Astrocyte (in vitro differentiated cells and primary cell): ENCODE data around the gene NCLN. TPM values are rescaled to one million over a fixed set of nuclear protein-coding genes. Genes with fewer than 3 reads are reported as not detected.
"Not testable (repeated sequence)": the region's sequence is repeated elsewhere in the genome, so short reads cannot be mapped to it uniquely, and the experiment has no call there.

Source experiments
- DNase-seq: peaks from one replicate; pipeline ENCODE4 v3.0.0-alpha.2; 2010; ENCODE audit warnings: low read depth
- FAIRE-seq: peaks from 2 replicates; lab custom pipeline; 2011; peaks lifted over from hg19 to GRCh38; lab: Jason Lieb, UNC
- H2AFZ ChIP-seq: 2 replicates; pipeline ENCODE4 v1.6.0; 2012; ENCODE audit warnings: low read depth, low read length, inconsistent platforms
- H3K27ac ChIP-seq: 2 replicates; pipeline ENCODE4 v1.5.1; 2011; ENCODE audit warnings: low read depth, low read length, inconsistent platforms
- H3K27me3 ChIP-seq: 2 replicates; pipeline ENCODE4 v1.6.0; 2011; ENCODE audit warnings: low read length, inconsistent platforms; ENCODE audit not compliant: insufficient read depth
- H3K36me3 ChIP-seq: 2 replicates; pipeline ENCODE4 v1.5.1; 2011; ENCODE audit warnings: low read length, inconsistent platforms; ENCODE audit not compliant: insufficient read depth
- H3K4me1 ChIP-seq: 2 replicates; pipeline ENCODE4 v1.5.1; 2011; ENCODE audit warnings: low read length, inconsistent platforms; ENCODE audit not compliant: insufficient read depth
- H3K4me2 ChIP-seq: 2 replicates; pipeline ENCODE4 v1.6.0; 2012; ENCODE audit warnings: low read length, inconsistent platforms
- H3K4me3 ChIP-seq: 2 replicates; pipeline ENCODE4 v1.5.1; 2011; ENCODE audit warnings: low read depth, mild to moderate bottlenecking, low read length, inconsistent platforms; ENCODE audit not compliant: insufficient read depth
- H3K79me2 ChIP-seq: 2 replicates; pipeline ENCODE4 v1.6.0; 2012; ENCODE audit warnings: mild to moderate bottlenecking, low read length, inconsistent platforms; ENCODE audit not compliant: insufficient read depth
- H3K9ac ChIP-seq: 2 replicates; pipeline ENCODE4 v1.6.0; 2012; ENCODE audit warnings: mild to moderate bottlenecking, low read length, inconsistent platforms
- H3K9me3 ChIP-seq: 2 replicates; pipeline ENCODE4 v1.5.1; 2012; ENCODE audit warnings: low read depth, mild to moderate bottlenecking, low read length, inconsistent platforms; ENCODE audit not compliant: insufficient read depth
- H4K20me1 ChIP-seq: 2 replicates; pipeline ENCODE4 v1.6.0; 2012; ENCODE audit warnings: low read length, inconsistent platforms; ENCODE audit not compliant: insufficient read depth
- H3K27ac Mint-ChIP-seq: one replicate; pipeline ENCODE4 v1.8.0; 2021; ENCODE audit warnings: mild to moderate bottlenecking, mixed read lengths; ENCODE audit not compliant: unreplicated experiment
- H3K27me3 Mint-ChIP-seq: one replicate; pipeline ENCODE4 v1.8.0; 2021; ENCODE audit warnings: low read depth, mixed read lengths; ENCODE audit not compliant: unreplicated experiment
- H3K36me3 Mint-ChIP-seq: one replicate; pipeline ENCODE4 v1.8.0; 2021; ENCODE audit warnings: low read depth, mixed read lengths; ENCODE audit not compliant: unreplicated experiment
- H3K4me1 Mint-ChIP-seq: one replicate; pipeline ENCODE4 v1.8.0; 2021; ENCODE audit warnings: low read depth, mixed read lengths; ENCODE audit not compliant: unreplicated experiment
- H3K4me3 Mint-ChIP-seq: one replicate; pipeline ENCODE4 v1.8.0; 2021; ENCODE audit warnings: mild to moderate bottlenecking, moderate library complexity, mixed read lengths; ENCODE audit not compliant: unreplicated experiment
- H3K9me3 Mint-ChIP-seq: one replicate; pipeline ENCODE4 v1.8.0; 2021; ENCODE audit warnings: mild to moderate bottlenecking, mixed read lengths; ENCODE audit not compliant: unreplicated experiment
- CTCF ChIP-seq: IDR thresholded peaks from 2 replicates; pipeline ENCODE4 v1.5.1; 2011; ENCODE audit warnings: low read depth, mild to moderate bottlenecking, inconsistent platforms, low read length, moderate library complexity; ENCODE audit not compliant: insufficient read depth
- EZH2 ChIP-seq: IDR thresholded peaks from 2 replicates; pipeline ENCODE4 v1.6.1; 2012; ENCODE audit warnings: mild to moderate bottlenecking, low read length, inconsistent platforms; ENCODE audit not compliant: insufficient read depth
- total RNA-seq: library from RNA; stranded (reverse); gene quantifications from 2 replicates; pipeline ENCODE4 v1.2.1, GENCODE V29; 2021

The NCLN gene
- total RNA-seq, 1 donor from 2014 or later: 95.8 TPM

GRCh38 chr19:3201911-3202310, 16.2 kb downstream of the NCLN start:
- Histone ChIP-seq H2AFZ (no peak overlapping the region), H3K36me3 (no peaks in the 10 kb centered on the region), H3K27ac (no peak overlapping the region), H3K9ac (no peak overlapping the region), H3K27me3 (no peaks in the 10 kb centered on the region), H4K20me1 (no peaks in the 10 kb centered on the region), H3K4me3 (no peak overlapping the region), H3K9me3 (no peaks in the 10 kb centered on the region), H3K79me2 (no peaks in the 10 kb centered on the region), H3K4me1 (no peaks in the 10 kb centered on the region), H3K4me2 (no peak overlapping the region)
- H3K36me3 Mint-ChIP-seq: peaks cover 3% of the 10 kb centered on the region
- no peaks in the 10 kb centered on the region for H3K9me3 Mint-ChIP-seq
- TF ChIP-seq CTCF: no peak
- TF ChIP-seq EZH2: no peak
- no peak overlapping the region for H3K27ac Mint-ChIP-seq
- H3K4me1 Mint-ChIP-seq: no peaks in the 10 kb centered on the region
- FAIRE-seq (no peak), DNase-seq (no peak)
- no peaks in the 10 kb centered on the region for H3K27me3 Mint-ChIP-seq
- no peak overlapping the region for H3K4me3 Mint-ChIP-seq

- H3K27me3 Mint-ChIP-seq: no peaks in the 10 kb centered on the region
- Histone ChIP-seq H3K4me2 (no peak overlapping the region), H4K20me1 (no peaks in the 10 kb centered on the region), H3K36me3 (no peaks in the 10 kb centered on the region), H3K27me3 (no peaks in the 10 kb centered on the region), H3K9me3 (no peaks in the 10 kb centered on the region), H3K4me3 (no peak overlapping the region), H3K79me2 (no peaks in the 10 kb centered on the region), H2AFZ (no peak overlapping the region), H3K27ac (no peak overlapping the region), H3K4me1 (no peaks in the 10 kb centered on the region), H3K9ac (no peak overlapping the region)
- no peak overlapping the region for H3K27ac Mint-ChIP-seq
- TF ChIP-seq CTCF (no peak), EZH2 (no peak)
- DNase-seq (no peak), FAIRE-seq (no peak)
- H3K36me3 Mint-ChIP-seq: peaks cover 5% of the 10 kb centered on the region
- H3K4me1 Mint-ChIP-seq: no peaks in the 10 kb centered on the region
- no peak overlapping the region for H3K4me3 Mint-ChIP-seq
- H3K9me3 Mint-ChIP-seq: no peaks in the 10 kb centered on the region
These were observed 16.6 kb downstream of the NCLN start for GRCh38 chr19:3202346-3202745.

GRCh38 chr19:3202895-3203294, 17.2 kb downstream of the NCLN start:
- not testable (repeated sequence) for H3K27ac ChIP-seq, H3K4me3 ChIP-seq, H3K27ac Mint-ChIP-seq, DNase-seq, H2AFZ ChIP-seq, H3K36me3 Mint-ChIP-seq, H3K9me3 ChIP-seq, H3K27me3 ChIP-seq, H3K36me3 ChIP-seq, H3K4me1 Mint-ChIP-seq, H4K20me1 ChIP-seq, H3K4me2 ChIP-seq, H3K79me2 ChIP-seq, H3K4me3 Mint-ChIP-seq, H3K27me3 Mint-ChIP-seq, H3K9me3 Mint-ChIP-seq, H3K4me1 ChIP-seq, FAIRE-seq, H3K9ac ChIP-seq
